HG03565 (cell line): ENCODE measurements around the gene HTN1.
A peak's percentile ranks its signal among the peaks of the same experiment; 100 is the strongest.
"Not testable (repeated sequence)": the region's sequence is repeated elsewhere in the genome, so short reads cannot be mapped to it uniquely, and the experiment has no call there.

Experiments used
- ATAC-seq: cut with Tn5 transposase; IDR thresholded peaks from one replicate; pipeline ENCODE4 v1.9.1; 2021; ENCODE audit warnings: mild to moderate bottlenecking, moderate library complexity; ENCODE audit not compliant: unreplicated experiment

The HTN1 gene

DNA sequence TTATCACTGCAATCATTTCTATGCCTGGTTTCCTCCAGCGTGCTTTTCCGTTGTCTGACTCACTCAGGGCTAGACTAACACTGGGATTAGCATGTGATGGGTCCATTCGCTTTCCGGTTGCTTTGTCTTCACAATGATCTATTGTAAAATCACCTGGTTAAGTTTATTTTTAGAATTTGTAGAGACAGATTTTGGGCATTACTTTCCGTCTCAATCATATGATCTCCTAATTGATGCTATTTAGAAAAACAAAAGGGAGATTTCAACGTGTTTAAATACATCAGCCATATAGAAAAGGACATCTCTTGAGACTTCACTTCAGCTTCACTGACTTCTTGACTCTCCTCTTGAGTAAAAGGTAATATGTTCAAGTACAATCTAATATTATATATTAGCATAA is at the start of gene HTN1:
Gene HTN1, plus strand, starts transcription at position 301 of the 400 bp plus-strand sequence. CDS start 2,639 bp downstream, outside the sequence.
- ATAC-seq, result not testable (repeated sequence)

DNA sequence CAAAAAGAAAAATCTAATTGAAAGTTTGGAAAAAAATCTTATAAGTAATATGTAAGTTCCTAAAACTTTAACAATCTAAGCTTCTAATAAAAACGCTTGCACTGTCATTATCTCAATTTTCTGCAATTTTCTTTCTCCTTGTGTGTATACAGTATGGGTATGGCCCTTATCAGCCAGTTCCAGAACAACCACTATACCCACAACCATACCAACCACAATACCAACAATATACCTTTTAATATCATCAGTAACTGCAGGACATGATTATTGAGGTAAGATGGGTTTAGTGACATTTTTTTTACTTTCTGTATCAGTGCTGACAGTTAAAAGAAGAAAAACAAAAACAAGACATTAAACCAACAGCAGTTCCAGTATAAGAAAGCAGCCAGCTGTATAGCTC is 49.5 kb upstream of the HTN1 start:
- no peak for ATAC-seq

DNA sequence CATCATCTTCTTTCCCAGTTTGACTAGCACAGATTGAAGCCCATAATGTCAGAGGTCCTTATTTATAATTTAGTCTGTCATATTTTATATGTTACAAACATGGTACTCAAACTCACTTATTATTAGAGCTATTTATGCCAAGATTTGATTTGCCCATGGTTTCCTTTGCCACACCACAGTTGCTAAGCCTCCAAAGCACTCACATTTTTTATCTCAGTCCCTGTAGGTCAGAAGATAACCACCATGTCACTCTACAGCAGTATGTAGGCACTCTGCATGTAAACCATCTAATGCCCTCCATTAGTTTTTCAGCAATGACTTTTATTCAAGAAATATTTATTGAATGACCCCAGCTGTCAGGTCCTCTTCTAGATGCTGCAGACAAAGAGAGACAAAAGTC is 47.7 kb upstream of the HTN1 start:
- ATAC-seq, result no peak

DNA sequence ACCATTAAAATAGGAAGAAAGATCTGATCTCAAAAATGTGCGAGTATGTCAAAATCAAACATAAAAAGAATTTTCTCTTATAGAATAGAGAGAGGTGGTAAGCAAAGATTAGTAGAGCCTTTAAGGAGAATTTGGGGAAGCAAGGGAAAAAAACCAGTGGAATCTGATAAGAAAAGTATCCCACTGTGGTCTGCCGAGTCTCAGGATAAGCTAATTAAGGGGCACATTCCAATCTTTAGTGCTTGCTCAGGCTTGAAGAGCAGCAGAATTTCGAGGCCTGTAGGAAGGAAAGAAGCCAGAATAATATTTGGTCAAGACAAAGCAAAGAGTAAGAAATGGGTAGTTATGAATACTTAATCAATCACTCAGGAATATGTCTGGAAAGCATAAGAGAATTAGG is 41.5 kb upstream of the HTN1 start:
- ATAC-seq, result no peak

DNA sequence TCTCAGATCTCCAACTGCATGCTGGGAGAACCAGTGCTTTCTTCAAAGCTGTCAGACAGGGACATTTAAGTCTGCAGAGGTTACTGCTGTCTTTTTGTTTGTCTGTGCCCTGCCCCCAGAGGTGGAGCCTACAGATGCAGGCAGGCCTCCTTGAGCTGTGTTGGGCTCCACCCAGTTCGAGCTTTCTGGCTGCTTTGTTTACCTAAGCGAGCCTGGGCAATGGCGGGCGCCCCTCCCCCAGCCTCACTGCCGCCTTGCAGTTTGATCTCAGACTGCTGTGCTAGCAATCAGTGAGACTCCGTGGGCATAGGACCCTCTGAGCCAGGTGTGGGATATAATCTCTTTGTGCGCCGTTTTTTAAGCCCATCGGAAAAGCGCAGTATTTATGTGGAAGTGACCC is 31.2 kb upstream of the HTN1 start:
- ATAC-seq, result not testable (repeated sequence)

DNA sequence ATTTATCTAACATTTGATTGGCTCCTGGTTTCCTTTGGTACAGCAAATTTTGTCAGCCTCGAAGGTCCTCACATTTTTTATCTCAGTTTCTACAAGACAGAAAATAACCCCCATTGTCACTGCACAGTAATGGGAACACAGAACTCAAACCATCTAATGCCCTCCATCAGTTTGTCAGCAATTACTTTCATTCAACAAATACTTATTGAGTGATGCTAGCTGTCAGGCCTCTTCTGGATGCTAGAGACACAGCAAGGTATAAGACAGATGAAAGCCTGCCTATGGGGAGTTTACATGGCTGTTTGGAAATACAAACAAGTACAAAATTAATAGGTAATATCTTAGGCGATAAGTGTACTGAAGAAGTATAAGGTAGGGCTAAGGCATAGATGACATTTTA is 27.0 kb upstream of the HTN1 start:
- ATAC-seq, result no peak

DNA sequence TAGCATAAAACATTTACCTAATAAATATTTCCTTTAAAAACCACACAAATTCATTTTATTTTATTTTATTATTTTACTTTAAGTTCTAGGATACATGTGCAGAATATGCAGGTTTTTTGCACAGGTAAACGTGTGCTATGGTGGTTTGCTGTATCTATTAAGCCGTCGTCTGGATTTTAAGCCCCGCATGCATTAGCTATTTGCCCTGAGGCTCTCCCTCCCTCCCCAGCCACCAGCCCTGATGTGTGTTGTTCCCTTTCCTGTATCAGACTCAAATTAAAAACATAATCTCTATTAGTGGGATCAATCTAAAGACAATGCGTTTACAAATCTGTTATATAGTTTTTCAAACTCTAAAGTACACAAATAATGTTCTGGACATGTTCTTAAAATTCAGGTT is 23.2 kb upstream of the HTN1 start:
- ATAC-seq, result no peak

DNA sequence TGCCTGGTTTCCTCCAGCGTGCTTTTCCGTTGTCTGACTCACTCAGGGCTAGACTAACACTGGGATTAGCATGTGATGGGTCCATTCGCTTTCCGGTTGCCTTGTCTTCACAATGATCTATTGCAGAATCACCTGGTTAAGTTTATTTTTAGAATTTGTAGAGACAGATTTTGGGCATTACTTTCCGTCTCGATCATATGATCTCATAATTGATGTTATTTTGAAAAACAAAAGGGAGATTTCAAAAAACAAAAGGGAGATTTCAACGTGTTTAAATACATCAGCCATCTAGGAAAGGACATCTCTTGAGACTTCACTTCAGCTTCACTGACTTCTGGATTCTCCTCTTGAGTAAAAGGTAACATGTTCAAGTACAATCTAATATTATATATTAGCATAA is 22.1 kb upstream of the HTN1 start, which contains the start of gene HTN3:
Gene HTN3, plus strand, starts transcription at position 301 of the 400 bp plus-strand sequence. CDS start 2,282 bp downstream, outside the sequence.
- not testable (repeated sequence) for ATAC-seq

DNA sequence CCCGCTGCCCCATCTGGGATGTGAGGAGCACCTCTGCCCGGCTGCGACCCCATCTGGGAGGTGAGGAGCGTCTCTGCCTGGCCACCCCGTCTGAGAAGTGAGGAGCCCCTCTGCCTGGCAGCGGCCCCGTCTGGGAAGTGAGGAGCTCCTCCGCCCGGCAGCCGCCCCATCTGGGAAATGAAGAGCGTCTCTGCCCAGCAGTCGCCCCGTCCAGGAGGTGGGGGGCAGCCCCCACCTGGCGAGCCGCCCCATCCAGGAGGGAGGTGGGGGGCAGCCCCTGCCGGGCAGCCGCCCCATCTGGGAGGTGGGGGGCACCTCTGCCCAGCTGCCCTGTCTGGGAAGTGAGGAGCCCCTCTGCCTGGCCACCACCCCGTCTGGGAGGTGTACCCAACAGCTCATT is 12.7 kb upstream of the HTN1 start:
- not testable (repeated sequence) for ATAC-seq

DNA sequence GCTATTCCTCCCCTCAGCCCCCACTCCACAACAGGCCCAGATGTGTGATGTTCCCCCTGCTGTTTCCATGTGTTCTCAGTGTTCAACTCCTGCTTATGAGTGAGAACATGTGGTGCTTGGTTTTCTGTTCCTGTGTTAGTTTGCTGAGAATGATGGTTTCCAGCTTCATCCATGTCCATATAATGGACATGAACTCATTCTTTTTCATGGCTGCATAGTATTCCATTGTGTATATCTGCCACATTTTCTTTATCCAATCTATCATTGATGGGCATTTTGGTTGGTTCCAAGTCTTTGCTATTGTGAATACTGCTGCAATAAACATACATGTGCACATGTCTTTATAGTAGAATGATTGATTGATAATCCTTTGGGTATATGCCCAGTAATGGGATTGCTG is 10.3 kb upstream of the HTN1 start:
- ATAC-seq, result not testable (repeated sequence)

DNA sequence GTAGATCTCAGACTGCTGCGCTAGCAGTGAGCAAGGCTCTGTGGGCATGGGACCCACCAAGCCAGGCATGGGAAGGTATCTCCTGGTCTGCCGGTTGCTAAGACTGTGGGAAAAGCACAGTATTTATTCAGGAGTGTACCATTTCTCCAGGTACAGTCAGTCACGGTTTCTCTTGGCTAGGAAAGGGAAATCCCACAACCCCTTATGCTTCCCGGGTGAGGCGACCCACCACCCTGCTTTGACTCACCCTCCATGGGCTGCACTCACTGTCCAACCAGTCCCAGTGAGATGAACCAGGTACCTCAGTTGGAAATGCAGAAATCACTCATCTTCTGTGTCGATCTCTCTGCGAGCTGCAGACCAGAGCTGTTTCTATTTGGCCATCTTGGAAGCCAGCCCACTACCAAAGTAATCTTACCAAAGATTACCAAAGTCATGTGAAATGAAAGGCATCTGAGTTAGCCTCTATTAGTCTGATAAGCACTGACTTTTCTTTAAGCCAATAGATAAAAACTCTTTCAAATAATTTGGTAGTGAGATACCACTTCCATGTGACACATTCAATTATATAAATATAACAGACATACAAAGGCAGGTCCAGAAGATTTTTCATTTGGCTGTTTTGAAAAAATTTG is 8.5 kb upstream of the HTN1 start:
- ATAC-seq, result no peak

DNA sequence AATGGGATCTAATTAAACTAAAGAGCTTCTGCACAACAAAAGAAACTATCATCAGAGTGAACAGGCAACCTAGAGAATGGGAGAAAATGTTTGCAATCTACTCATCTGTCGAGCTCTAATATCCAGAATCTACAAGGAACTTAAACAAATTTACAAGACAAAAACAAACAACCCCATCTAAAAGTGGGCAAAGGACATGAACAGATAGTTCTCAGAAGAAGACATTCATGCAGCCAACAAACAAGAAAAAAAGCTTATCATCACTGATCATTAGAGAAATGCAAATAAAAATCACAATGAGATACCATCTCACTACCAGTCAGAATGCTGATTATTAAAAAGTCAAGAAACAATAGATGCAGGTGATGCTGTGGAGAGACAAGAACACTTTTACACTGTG is 6.3 kb downstream of the HTN1 start:
- ATAC-seq, result not testable (repeated sequence)

DNA sequence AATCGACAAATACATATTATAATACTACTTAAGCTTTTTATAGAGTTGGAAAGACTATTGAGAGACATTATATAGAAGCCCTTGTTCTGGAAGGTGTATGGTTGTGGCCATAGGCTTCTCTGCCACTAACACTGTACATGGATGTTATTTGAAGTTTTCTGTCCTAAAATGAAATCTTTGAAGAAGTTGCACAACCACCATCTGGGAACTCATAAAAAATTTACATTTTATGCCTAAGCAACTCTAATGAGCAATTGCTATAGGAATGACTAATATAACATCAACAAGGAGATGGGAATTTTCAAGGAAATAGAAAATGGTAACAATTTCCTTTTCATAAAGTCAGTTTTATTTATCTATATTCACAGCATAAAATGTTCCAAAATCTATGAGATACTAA is 7.4 kb downstream of the HTN1 start:
- ATAC-seq, result no peak

DNA sequence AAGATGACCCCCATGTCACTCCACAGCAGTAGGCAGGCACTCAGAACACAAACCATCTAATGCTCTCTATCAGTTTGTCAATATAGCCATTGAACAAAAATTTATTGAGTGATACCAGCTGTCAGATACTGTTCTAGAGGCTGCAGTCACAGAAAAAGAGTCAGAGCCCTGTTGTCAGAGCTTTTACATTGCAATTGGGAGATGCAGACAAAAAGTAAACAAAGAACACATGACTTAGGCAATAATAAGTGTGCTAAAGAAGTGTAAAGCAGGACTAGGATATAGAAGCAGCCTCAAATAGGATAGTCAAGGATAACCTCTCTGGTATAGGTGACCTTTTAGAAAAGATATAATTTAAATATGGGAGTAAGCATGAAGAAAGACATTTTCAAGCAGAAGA is 8.9 kb downstream of the HTN1 start:
- no peak for ATAC-seq

DNA sequence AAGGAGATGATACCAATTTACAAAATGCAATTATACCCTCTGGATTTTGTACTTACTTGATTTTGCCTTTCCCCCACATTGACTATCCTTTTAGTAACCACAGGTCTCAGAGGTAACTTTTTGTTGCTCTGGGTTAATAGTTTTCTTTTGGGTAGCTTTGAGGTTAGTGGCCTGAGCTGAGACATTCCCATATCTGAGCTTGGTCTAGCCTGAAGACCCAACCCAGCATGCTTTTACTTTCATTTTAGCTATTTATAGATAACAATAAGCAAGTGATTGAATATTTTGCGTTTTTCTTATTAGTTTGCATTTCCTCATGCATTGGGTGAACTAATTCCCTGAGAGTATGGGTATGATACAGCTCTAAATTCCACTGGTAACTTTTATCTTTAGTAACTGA is 11.8 kb downstream of the HTN1 start:
- peak; percentile 84 for ATAC-seq

DNA sequence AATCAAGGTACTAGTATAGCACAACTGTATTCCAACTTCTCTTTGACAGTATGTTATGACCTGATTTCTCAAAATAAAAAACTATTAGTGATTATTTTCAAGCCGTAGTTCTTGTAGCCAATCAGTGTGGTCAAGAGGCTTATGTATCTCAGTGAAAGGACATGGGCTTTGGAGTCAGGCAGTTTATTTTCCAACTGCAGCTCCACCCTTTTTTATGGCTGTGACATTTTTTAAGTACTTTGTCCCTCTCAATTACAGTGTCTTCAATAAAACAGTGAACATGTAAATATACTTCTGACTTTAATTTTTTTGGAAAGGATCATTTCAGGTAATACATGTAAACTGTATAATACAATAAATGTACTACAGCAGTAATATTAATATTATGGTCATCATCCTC is 30.0 kb downstream of the HTN1 start:
- no peak for ATAC-seq

DNA sequence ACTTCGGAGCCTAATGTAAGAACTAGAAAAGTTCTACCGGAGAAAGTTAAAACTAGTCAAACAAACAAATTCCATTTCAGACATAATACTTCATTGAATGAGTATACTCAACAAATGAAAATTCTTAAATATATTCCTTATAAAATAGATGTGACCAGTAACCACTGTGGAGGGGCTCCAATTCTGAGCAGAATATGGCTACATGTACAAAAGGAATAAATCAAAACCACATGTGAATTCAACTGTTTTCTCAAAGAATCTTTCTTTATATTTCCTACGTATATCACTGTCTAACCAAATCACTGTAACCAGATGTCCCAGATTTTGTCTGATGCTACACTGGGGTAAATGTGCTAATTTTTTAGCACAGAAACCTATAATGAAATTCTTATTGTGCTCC is 49.0 kb downstream of the HTN1 start:
- no peak for ATAC-seq
